CD4-positive, alpha-beta T cell treated with Interleukin-10 for 1 hour (primary cell): ENCODE data around the gene B4GALT4.

ENCODE experiments used
- DNase-seq: peaks from one replicate; pipeline ENCODE4 v3.0.0-alpha.2; 2020

The B4GALT4 gene

GRCh38 chr3:119236756-119237155, 3.9 kb downstream of the B4GALT4 start:
- peak; percentile 40 for DNase-seq

- DNase-seq, result no peak
These were observed 5.5 kb downstream of the B4GALT4 start for GRCh38 chr3:119235151-119235550.

GRCh38 chr3:119234610-119235009, 6.1 kb downstream of the B4GALT4 start:
- DNase-seq, result no peak

- DNase-seq, result no peak
These were observed 9.9 kb downstream of the B4GALT4 start for GRCh38 chr3:119230745-119231144.

GRCh38 chr3:119230071-119230470, 10.6 kb downstream of the B4GALT4 start:
- no peak for DNase-seq

- DNase-seq, result no peak
These were observed 11.5 kb downstream of the B4GALT4 start for GRCh38 chr3:119229190-119229589.

- no peak for DNase-seq
These were observed 12.1 kb downstream of the B4GALT4 start for GRCh38 chr3:119228373-119229145.

- no peak for DNase-seq
These were observed 13.4 kb downstream of the B4GALT4 start for GRCh38 chr3:119227070-119227850.

- DNase-seq, result no peak
These were observed 15.6 kb downstream of the B4GALT4 start for GRCh38 chr3:119225121-119225520.

GRCh38 chr3:119223511-119223910, 17.2 kb downstream of the B4GALT4 start:
- DNase-seq, result no peak

- DNase-seq, result no peak
These were observed 18.3 kb downstream of the B4GALT4 start for GRCh38 chr3:119222391-119222790.

- DNase-seq, result no peak
These were observed 18.8 kb downstream of the B4GALT4 start for GRCh38 chr3:119221779-119222320.

- DNase-seq, result no peak
These were observed 19.6 kb downstream of the B4GALT4 start for GRCh38 chr3:119220970-119221667.

GRCh38 chr3:119220198-119220597, 20.5 kb downstream of the B4GALT4 start:
- no peak for DNase-seq

GRCh38 chr3:119219069-119219468, 21.6 kb downstream of the B4GALT4 start:
- DNase-seq, result peak; percentile 40

GRCh38 chr3:119211803-119212202, 28.9 kb downstream of the B4GALT4 start:
- DNase-seq, result no peak

- DNase-seq, result no peak
These were observed 29.5 kb downstream of the B4GALT4 start for GRCh38 chr3:119211193-119211592.

- no peak for DNase-seq
These were observed 33.2 kb downstream of the B4GALT4 start for GRCh38 chr3:119207512-119207875.

- DNase-seq, result no peak
These were observed 33.8 kb downstream of the B4GALT4 start for GRCh38 chr3:119206611-119207511.

GRCh38 chr3:119205685-119206084, 35.0 kb downstream of the B4GALT4 start:
- no peak for DNase-seq

GRCh38 chr3:119205209-119205608, 35.5 kb downstream of the B4GALT4 start:
- no peak for DNase-seq

GRCh38 chr3:119195911-119196310, 44.8 kb downstream of the B4GALT4 start:
- no peak for DNase-seq
